Stimulated activated CD4-positive, alpha-beta T cell treated with anti-CD3 and anti-CD28 coated beads, Interleukin-2, amount 100 ng/mL, for 4 hours (primary cell): ENCODE measurements around the gene IMMP2L.
A peak's percentile ranks its signal among the peaks of the same experiment; 100 is the strongest.
"Not testable (repeated sequence)": the region's sequence is repeated elsewhere in the genome, so short reads cannot be mapped to it uniquely, and the experiment has no call there.

Source experiments
- DNase-seq: peaks from one replicate; pipeline ENCODE4 v3.0.0-alpha.2; 2020; ENCODE audit warnings: low read depth

Gene IMMP2L

GRCh38 chr7:110718503-110719205 lies 843.6 kb downstream of the IMMP2L start:
- DNase-seq = no peak

- no peak for DNase-seq
Measured at GRCh38 chr7:110704225-110704624, 858.1 kb downstream of the IMMP2L start.

GRCh38 chr7:110698576-110698975 lies 863.7 kb downstream of the IMMP2L start:
- no peak for DNase-seq

GRCh38 chr7:110693344-110693743 lies 868.9 kb downstream of the IMMP2L start:
- no peak for DNase-seq

GRCh38 chr7:110688908-110689307 lies 873.4 kb downstream of the IMMP2L start:
- no peak for DNase-seq

- no peak for DNase-seq
Measured at GRCh38 chr7:110685899-110686298, 876.4 kb downstream of the IMMP2L start.

- DNase-seq = no peak
Measured at GRCh38 chr7:110681941-110682340, 880.4 kb downstream of the IMMP2L start.

- DNase-seq = no peak
Measured at GRCh38 chr7:110677405-110677804, 884.9 kb downstream of the IMMP2L start.

GRCh38 chr7:110676785-110677184 lies 885.5 kb downstream of the IMMP2L start:
- DNase-seq = no peak

- DNase-seq = no peak
Measured at GRCh38 chr7:110675383-110676103, 886.7 kb downstream of the IMMP2L start.

- DNase-seq = no peak
Measured at GRCh38 chr7:110673148-110673547, 889.1 kb downstream of the IMMP2L start.

GRCh38 chr7:110669410-110669809 lies 892.9 kb downstream of the IMMP2L start:
- no peak for DNase-seq

GRCh38 chr7:110664803-110665202 lies 897.5 kb downstream of the IMMP2L start:
- DNase-seq = no peak

GRCh38 chr7:110660637-110661036 lies 901.7 kb downstream of the IMMP2L start:
- not testable (repeated sequence) for DNase-seq

- no peak for DNase-seq
Measured at GRCh38 chr7:110650328-110650727, 912.0 kb downstream of the IMMP2L start.

- DNase-seq = no peak
Measured at GRCh38 chr7:110647266-110647665, 915.0 kb downstream of the IMMP2L start.

- DNase-seq = no peak
Measured at GRCh38 chr7:110646804-110647203, 915.5 kb downstream of the IMMP2L start.

GRCh38 chr7:110645616-110646015 lies 916.7 kb downstream of the IMMP2L start:
- DNase-seq = no peak

GRCh38 chr7:110645060-110645459 lies 917.2 kb downstream of the IMMP2L start:
- no peak for DNase-seq

- DNase-seq = no peak
Measured at GRCh38 chr7:110637252-110637651, 925.0 kb downstream of the IMMP2L start.

GRCh38 chr7:110633313-110633712 lies 929.0 kb downstream of the IMMP2L start:
- DNase-seq = no peak

GRCh38 chr7:110626414-110626813 lies 935.9 kb downstream of the IMMP2L start:
- no peak for DNase-seq

- no peak for DNase-seq
Measured at GRCh38 chr7:110625294-110625693, 937.0 kb downstream of the IMMP2L start.

GRCh38 chr7:110623436-110623835 lies 938.9 kb downstream of the IMMP2L start:
- DNase-seq = peak; percentile 4
